ENCODE measurements around the gene EDC3. TPM values are rescaled to one million over a fixed set of nuclear protein-coding genes. Genes with fewer than 3 reads are reported as not detected.

Gene EDC3
- total and polyA plus RNA-seq, 9 of the 15 experiments (the other 6 are each of a cell fraction or from before 2014, with no cell fraction given): 11.7 to 63.9 (median 32.8) TPM

- Histone ChIP-seq H3K79me2 (ENCODE audit: control insufficient read depth, insufficient read depth, low read length) (no peaks in the 10 kb centered on the region), H2AFZ (ENCODE audit: low read depth, low read length) (no peak overlapping the region), H3K27ac (ENCODE audit: extremely low read depth, low read depth, low read length) (no peak overlapping the region), H3K9ac (ENCODE audit: insufficient read depth in 1 of 2, low read depth in 2 of 2, low read length in 2 of 2) (no peak overlapping the region), H3K9me1 (ENCODE audit: control insufficient read depth, insufficient read depth, low read length) (no peaks in the 10 kb centered on the region), H3K9me3 (replicated peaks; ENCODE audit: control insufficient read depth, insufficient read depth, low read depth, low read length) (no peaks in the 10 kb centered on the region), H3K36me3 (ENCODE audit: control insufficient read depth, insufficient read depth, low read length) (no peaks in the 10 kb centered on the region), H4K20me1 (replicated peaks; ENCODE audit: control insufficient read depth, insufficient read depth, low read length) (no peaks in the 10 kb centered on the region), H3K4me3 (no peak overlapping the region), H3K4me1 (replicated peaks in 1 of 2; ENCODE audit: control insufficient read depth in 2 of 2, insufficient read depth in 2 of 2, low read length in 2 of 2) (no peaks in the 10 kb centered on the region), H3K4me2 (ENCODE audit: insufficient read depth, low read length) (no peak overlapping the region), H3K27me3 (ENCODE audit: control insufficient read depth in 2 of 2, insufficient read depth in 2 of 2, low read length in 2 of 2) (peaks cover 43 to 50% of the 10 kb centered on the region in 2 experiments)
- intact Hi-C loops (cut with micrococcal nuclease): no loop called here
- DNase-seq (ENCODE audit: extremely low read depth in 1 of 4, low spot score in 3 of 4) (no peak), FAIRE-seq (peak; percentile 40), ATAC-seq (no peak)
- BruUV-seq (replicated peaks): no TSS peak
- ChIA-PET POLR2A (no interaction called here), CTCF (ENCODE audit: low intra/inter-chr PET ratio) (no interaction called here)
- TF ChIP-seq ZNF592 (IDR thresholded peaks at IDR 0.05): no peak
- no peak for TF ChIP-seq POLR3G (IDR thresholded peaks at IDR 0.05; ENCODE audit: extremely low read depth, insufficient read length, insufficient replicate concordance)
- TF ChIP-seq SMAD2 (IDR thresholded peaks at IDR 0.05; ENCODE audit: low read depth, low read length): no peak
- TF ChIP-seq RBBP5 (IDR thresholded peaks at IDR 0.05; ENCODE audit: borderline replicate concordance, insufficient read depth, low read length, poor library complexity, severe bottlenecking): no peak
- TF ChIP-seq SREBF2 (CRISPR knock-in tag; IDR thresholded peaks at IDR 0.05): no peak
- TF ChIP-seq PRDM10 (IDR thresholded peaks at IDR 0.05; ENCODE audit: partially characterized antibody): no peak
- TF ChIP-seq ETV6 (IDR thresholded peaks at IDR 0.05; ENCODE audit: borderline replicate concordance in 1 of 2, low read depth in 2 of 2, low read length in 1 of 2): no peak
- TF ChIP-seq ETV6 (CRISPR knock-in tag; IDR thresholded peaks at IDR 0.05; ENCODE audit: borderline replicate concordance): no peak
- in situ Hi-C loops (cut with MboI): no loop called here
- 0% methylated on average over 3 of the region's 3 CpGs for WGBS (ENCODE audit: insufficient coverage, low coverage, missing lambda C conversion rate)
Measured at GRCh38 chr15:74735305-74735704, 39.5 kb upstream of the EDC3 start.

Measured in K562 (cell line).